HG02970 (cell line): Measurements from ENCODE around the gene SMG6.

Source experiments
- ATAC-seq: cut with Tn5 transposase; IDR thresholded peaks from one replicate; pipeline ENCODE4 v1.9.1; 2021; ENCODE audit warnings: mild to moderate bottlenecking, moderate library complexity, moderate number of reproducible peaks; ENCODE audit not compliant: unreplicated experiment, low FRiP score

SMG6 gene

GRCh38 chr17:2120586-2121335 lies 182.8 kb downstream of the SMG6 start:
- no peak for ATAC-seq

GRCh38 chr17:2113279-2113622 lies 190.3 kb downstream of the SMG6 start:
- no peak for ATAC-seq

- ATAC-seq: no peak
Measured at GRCh38 chr17:2111691-2112090, 191.9 kb downstream of the SMG6 start.

- no peak for ATAC-seq
Measured at GRCh38 chr17:2110436-2110835, 193.1 kb downstream of the SMG6 start.

GRCh38 chr17:2108170-2108569 lies 195.4 kb downstream of the SMG6 start:
- ATAC-seq: no peak

- no peak for ATAC-seq
Measured at GRCh38 chr17:2107506-2107905, 196.1 kb downstream of the SMG6 start.

GRCh38 chr17:2107050-2107449 lies 196.5 kb downstream of the SMG6 start:
- ATAC-seq: no peak

- ATAC-seq: no peak
Measured at GRCh38 chr17:2106308-2106955, 197.2 kb downstream of the SMG6 start.

GRCh38 chr17:2105663-2106062 lies 197.9 kb downstream of the SMG6 start:
- ATAC-seq: no peak

- ATAC-seq: no peak
Measured at GRCh38 chr17:2102931-2103809, 200.4 kb downstream of the SMG6 start.

- no peak for ATAC-seq
Measured at GRCh38 chr17:2101448-2102257, 201.9 kb downstream of the SMG6 start.

GRCh38 chr17:2095536-2095910 lies 208.1 kb downstream of the SMG6 start:
- no peak for ATAC-seq

GRCh38 chr17:2094891-2095535 lies 208.6 kb downstream of the SMG6 start:
- no peak for ATAC-seq

GRCh38 chr17:2093349-2093748 lies 210.2 kb downstream of the SMG6 start:
- ATAC-seq: no peak

GRCh38 chr17:2092253-2092652 lies 211.3 kb downstream of the SMG6 start:
- ATAC-seq: no peak

- no peak for ATAC-seq
Measured at GRCh38 chr17:2090804-2091534, 212.6 kb downstream of the SMG6 start.

- ATAC-seq: no peak
Measured at GRCh38 chr17:2090210-2090641, 213.4 kb downstream of the SMG6 start.

- peak; percentile 28 for ATAC-seq
Measured at GRCh38 chr17:2089021-2089422, 214.6 kb downstream of the SMG6 start.

GRCh38 chr17:2087597-2088211 lies 215.9 kb downstream of the SMG6 start:
- peak; percentile 34 for ATAC-seq
